ENCODE data around the gene DACT3. TPM values are rescaled to one million over a fixed set of nuclear protein-coding genes. Genes with fewer than 3 reads are reported as not detected.

DACT3 gene
- total RNA-seq, 1 donor from 2014 or later, result 31.0 TPM

GRCh38 chr19:46611776-46612175, 49.2 kb downstream of the DACT3 start:
- no peak for DNase-seq (ENCODE audit: low spot score)

GRCh38 chr19:46610851-46611770, 49.9 kb downstream of the DACT3 start:
- no peak for DNase-seq (ENCODE audit: low spot score)

- DNase-seq (ENCODE audit: low spot score), result no peak
These were observed 50.6 kb downstream of the DACT3 start for GRCh38 chr19:46610413-46610775.

GRCh38 chr19:46609511-46610412, 51.2 kb downstream of the DACT3 start:
- DNase-seq (ENCODE audit: low spot score), result no peak

GRCh38 chr19:46608581-46609345, 52.2 kb downstream of the DACT3 start:
- DNase-seq (ENCODE audit: low spot score), result no peak

GRCh38 chr19:46608178-46608577, 52.8 kb downstream of the DACT3 start:
- no peak for DNase-seq (ENCODE audit: low spot score)

GRCh38 chr19:46607448-46607841, 53.5 kb downstream of the DACT3 start:
- DNase-seq (ENCODE audit: low spot score), result no peak

- no peak for DNase-seq (ENCODE audit: low spot score)
These were observed 54.1 kb downstream of the DACT3 start for GRCh38 chr19:46606681-46607447.

GRCh38 chr19:46606019-46606418, 55.0 kb downstream of the DACT3 start:
- no peak for DNase-seq (ENCODE audit: low spot score)

- no peak for DNase-seq (ENCODE audit: low spot score)
These were observed 55.6 kb downstream of the DACT3 start for GRCh38 chr19:46605356-46605821.

- DNase-seq (ENCODE audit: low spot score), result no peak
These were observed 56.1 kb downstream of the DACT3 start for GRCh38 chr19:46604781-46605355.

- no peak for DNase-seq (ENCODE audit: low spot score)
These were observed 57.2 kb downstream of the DACT3 start for GRCh38 chr19:46603752-46604231.

- peak; percentile 69 for DNase-seq (ENCODE audit: low spot score)
These were observed 57.8 kb downstream of the DACT3 start for GRCh38 chr19:46603195-46603637.

GRCh38 chr19:46602392-46603194, 58.4 kb downstream of the DACT3 start:
- DNase-seq (ENCODE audit: low spot score), result no peak

- DNase-seq (ENCODE audit: low spot score), result no peak
These were observed 59.4 kb downstream of the DACT3 start, which contains the start of gene CALM3 for GRCh38 chr19:46601318-46602224. Gene CALM3, plus strand, starts transcription at chr19:46601330. Its CDS starts 105 bp downstream, at chr19:46601435.

GRCh38 chr19:46600384-46601317, 60.3 kb downstream of the DACT3 start:
- DNase-seq (ENCODE audit: low spot score), result peak; percentile 98

GRCh38 chr19:46599716-46600373, 61.1 kb downstream of the DACT3 start:
- no peak for DNase-seq (ENCODE audit: low spot score)

Measured in mucosa of gallbladder (tissue), 1 donor.